COR-L47 (cell line): ENCODE measurements around the gene CRIP1.

ENCODE experiments used
- DNase-seq: peaks from one replicate; lab custom pipeline; 2025; lab: John Stamatoyannopoulos, UW

CRIP1 gene

GRCh38 chr14:105480807-105481801 is 5.6 kb upstream of the CRIP1 start:
- DNase-seq = peak; percentile 95

DNA sequence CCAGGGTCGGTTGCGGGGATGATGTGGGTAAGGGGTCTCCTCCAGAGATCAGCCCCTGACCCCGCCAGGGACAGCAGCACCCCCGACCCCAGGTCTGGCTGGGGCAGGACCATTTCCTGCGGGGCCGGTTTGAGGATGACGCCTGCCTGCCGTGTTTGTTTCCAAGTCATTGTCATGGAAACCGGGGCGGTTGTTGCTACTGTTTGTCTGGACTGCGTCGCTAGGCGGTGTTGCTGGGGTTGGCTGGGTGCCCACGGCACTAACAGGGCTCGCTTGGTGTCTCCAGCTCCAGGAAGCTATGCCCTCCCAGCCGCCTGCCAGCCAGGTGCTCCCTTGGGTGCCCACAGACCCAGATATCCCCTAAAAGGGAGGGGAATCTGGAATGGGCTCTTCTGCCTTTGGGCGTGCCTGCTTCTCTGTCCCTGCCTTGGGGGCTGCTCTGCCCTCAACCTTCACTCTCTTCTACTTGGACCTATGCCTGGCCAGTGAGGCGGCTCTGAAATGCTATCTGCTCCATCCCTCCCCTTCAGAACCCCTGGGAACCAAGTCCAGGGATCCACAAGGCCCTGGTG is 4.7 kb upstream of the CRIP1 start:
- peak; percentile 100 for DNase-seq

- no peak for DNase-seq
These were observed 4.1 kb upstream of the CRIP1 start for GRCh38 chr14:105482486-105483110.

- no peak for DNase-seq
These were observed 3.2 kb upstream of the CRIP1 start for GRCh38 chr14:105483300-105484068.

- peak; percentile 30 for DNase-seq
These were observed 2.4 kb upstream of the CRIP1 start for GRCh38 chr14:105484069-105484996.

DNA sequence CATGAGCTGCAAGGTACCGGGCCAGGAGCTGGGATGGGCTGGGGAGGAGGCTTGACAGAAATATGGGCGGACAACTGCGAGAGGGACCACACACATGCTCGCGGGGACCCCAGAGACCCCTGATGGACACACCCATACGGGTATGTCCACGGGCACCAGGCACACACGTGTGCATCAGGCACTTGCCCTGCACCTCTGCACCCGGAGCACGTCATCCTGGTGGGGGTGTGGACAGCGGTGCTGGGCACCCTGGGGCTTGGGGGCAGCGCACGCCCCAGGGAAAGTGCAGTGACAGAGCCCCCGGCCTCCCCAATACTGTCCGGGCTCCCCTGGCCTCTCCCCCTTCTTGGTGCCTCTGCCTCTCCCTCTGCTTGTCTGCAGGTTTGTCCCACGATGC is 1.7 kb upstream of the CRIP1 start:
- DNase-seq = no peak

GRCh38 chr14:105485739-105486162 is 935 bp upstream of the CRIP1 start:
- DNase-seq = no peak

DNA sequence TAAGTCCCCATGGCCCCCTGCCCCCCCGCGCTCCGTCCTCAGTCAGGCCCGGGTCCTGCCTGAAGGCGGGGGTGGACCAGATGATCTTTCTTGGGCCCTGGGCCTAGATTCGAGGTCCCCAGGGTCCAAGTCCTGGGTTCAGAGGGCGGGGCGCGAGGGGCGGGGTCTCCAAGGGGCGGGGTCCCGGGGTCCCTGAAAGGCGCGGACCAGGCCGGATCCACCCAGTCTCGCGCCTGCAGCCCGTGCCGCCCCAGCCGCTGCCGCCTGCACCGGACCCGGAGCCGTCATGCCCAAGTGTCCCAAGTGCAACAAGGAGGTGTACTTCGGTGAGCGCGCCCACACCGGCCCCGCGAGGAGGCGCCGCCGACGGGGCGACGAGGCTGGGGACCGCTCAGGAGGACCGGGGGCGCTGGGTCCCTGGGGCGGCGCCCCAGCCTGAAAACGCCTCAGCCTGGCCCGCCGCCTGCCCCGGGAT is 325 bp downstream of the CRIP1 start:
- DNase-seq = no peak

DNA sequence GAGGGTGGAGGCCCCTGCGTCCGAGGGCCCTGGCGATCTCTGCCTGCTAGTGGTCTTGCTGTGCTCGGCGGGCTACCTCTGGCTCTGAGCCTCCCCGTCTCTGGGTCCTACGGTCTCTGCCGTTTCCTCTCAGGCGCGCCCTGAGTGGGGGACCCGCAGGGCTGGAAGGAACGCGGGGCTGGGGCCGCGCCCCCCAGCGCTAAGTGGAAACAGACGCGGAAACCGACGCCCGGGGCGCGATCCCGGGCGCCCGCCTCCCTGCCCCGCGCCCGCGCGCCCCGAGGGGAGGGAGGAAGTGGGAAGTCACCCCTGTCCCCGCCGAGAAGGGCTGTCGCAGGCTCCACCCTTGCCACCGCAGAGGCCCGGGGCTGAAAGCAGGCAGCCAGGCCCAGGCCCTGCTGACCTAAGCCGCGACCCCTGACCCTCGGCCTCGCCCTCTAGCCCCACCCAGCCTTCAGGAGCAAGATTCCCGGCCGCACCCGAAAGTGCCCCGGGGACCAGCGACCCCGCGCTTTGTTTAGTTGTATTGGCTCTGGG is 831 bp downstream of the CRIP1 start:
- DNase-seq = no peak

GRCh38 chr14:105487986-105488777 is 1.5 kb downstream of the CRIP1 start:
- no peak for DNase-seq

DNA sequence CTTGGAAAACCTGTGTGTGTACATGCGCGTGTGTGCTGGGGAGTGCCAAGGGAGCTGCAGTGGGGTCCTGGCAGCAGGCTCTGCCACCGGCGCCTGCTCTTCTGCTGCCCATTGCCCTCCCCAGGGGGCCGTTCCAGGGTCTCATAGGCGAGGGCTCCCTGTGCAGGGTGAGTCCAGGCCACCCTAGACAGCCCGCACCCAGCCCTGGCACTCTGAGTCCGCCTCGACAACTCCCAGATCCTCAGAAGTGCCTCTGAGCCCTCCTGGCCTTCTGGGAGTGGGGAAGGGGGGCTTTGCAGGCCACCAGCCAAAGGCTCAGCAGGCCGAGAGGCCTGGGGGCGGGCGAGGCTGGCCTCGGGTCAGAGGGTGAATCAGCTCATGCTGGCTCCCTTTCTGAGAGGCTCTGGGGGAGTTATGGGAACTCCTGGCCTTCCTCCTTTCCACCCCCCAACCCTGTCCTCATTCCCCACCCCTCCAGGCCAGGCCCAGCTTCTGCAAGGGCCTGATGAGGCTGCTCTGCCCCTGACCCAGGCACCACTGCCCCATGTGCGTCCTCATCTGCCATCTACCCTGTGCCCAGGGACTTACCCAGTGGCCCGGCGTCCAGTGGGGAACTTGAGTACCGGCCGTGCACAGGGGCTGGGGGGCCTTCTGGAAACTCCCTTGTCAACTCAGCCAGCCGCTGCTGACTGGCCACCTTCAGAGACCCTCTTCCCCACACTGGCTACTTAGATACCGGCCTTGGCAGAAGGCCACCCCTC is 2.3 kb downstream of the CRIP1 start:
- no peak for DNase-seq

GRCh38 chr14:105489542-105490266 is 3.0 kb downstream of the CRIP1 start:
- peak; percentile 97 for DNase-seq

GRCh38 chr14:105490267-105490571 is 3.5 kb downstream of the CRIP1 start:
- no peak for DNase-seq

GRCh38 chr14:105490572-105491365 is 4.1 kb downstream of the CRIP1 start, which contains the start of gene TEDC1:
TEDC1 (plus strand) TSS chr14:105491246; CDS start chr14:105491376, 130 bp downstream.
- peak; percentile 100 for DNase-seq

DNA sequence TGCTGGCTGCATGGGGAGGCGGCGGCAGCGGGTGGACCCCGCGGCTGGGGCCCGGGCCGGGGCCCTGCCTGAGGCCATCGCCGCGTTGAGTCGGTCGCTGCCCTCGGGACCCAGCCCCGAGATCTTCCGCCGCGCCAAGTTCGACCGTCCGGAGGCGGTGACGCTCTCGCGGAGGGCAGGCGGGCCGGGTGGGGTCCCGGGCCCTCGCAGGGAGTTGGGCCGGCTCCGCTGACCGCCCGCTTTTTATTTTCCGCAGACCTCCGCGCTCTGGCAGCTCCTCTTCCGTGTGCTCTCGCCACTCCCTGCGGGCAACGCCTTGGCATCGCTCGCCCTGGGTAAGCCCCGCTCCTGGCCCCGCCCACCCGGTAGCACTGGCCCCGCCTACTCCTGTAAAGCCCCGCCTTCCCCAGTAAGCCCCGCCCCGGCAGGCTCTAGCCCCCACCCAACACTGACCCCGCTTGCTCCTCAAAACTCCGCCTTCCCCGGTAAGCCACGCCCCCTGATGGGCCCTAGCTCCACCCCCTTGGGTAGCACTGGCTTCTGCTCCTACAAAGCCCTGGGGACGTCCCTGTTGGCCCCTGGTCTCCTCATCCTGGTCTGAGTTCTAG is 4.8 kb downstream of the CRIP1 start:
- DNase-seq = peak; percentile 54

GRCh38 chr14:105492031-105492970 is 5.6 kb downstream of the CRIP1 start:
- no peak for DNase-seq
